Transverse colon (tissue), 4 donors: ENCODE results near the gene CES2. TPM values are rescaled to one million over a fixed set of nuclear protein-coding genes. Genes with fewer than 3 reads are reported as not detected.

Experiments used
- DNase-seq: peaks from one replicate; pipeline ENCODE4 v3.0.0-alpha.2; 2019
- H3K27ac ChIP-seq, 4 donors: fragments of 200-600 bp; sonication (generic); 2 replicates each; pipeline ENCODE4 v1.5.1; 2016 to 2018; ENCODE audit warnings: inconsistent platforms in 4 of 4
- H3K27me3 ChIP-seq: fragments of 200-600 bp; sonication (generic); 2 replicates; pipeline ENCODE4 v1.5.1; 2017; ENCODE audit warnings: inconsistent platforms
- H3K36me3 ChIP-seq, 4 donors: fragments of 200-600 bp; sonication (generic); 2 replicates each; pipeline ENCODE4 v1.5.1; 2017 to 2019; ENCODE audit warnings: inconsistent platforms in 4 of 4
- H3K4me1 ChIP-seq, 4 donors: fragments of 200-600 bp; sonication (generic); 2 replicates each; pipeline ENCODE4 v1.5.1; 2017 to 2020; ENCODE audit warnings: inconsistent platforms in 4 of 4
- H3K4me3 ChIP-seq, 4 donors: fragments of 200-600 bp; sonication (generic); 1 replicate in 1 of 4; 2 replicates in 3 of 4; pipeline versions ENCODE4 v1.5.1 to v1.6.1; 2017 to 2019; ENCODE audit warnings: inconsistent platforms in 4 of 4
- H3K9me3 ChIP-seq, 2 donors: fragments of 200-600 bp; sonication (generic); 2 replicates each; pipeline ENCODE4 v1.5.1; 2017 to 2019; ENCODE audit warnings: inconsistent platforms in 2 of 2
- CTCF ChIP-seq, 5 experiments: fragments of 200-600 bp in 3 of 5; fragments of 450-650 bp in 2 of 5; sonication (generic) in 3 of 5; IDR thresholded peaks; 1 replicate in 2 of 5; 2 replicates in 3 of 5; pipeline ENCODE4 v1.5.1; 2016 to 2017; ENCODE audit warnings: antibody characterized with exemption in 5 of 5, inconsistent platforms in 3 of 5, mild to moderate bottlenecking in 2 of 5, moderate library complexity in 1 of 5
- EP300 ChIP-seq: sonication (generic); formaldehyde crosslinking; IDR thresholded peaks from one replicate; pipeline ENCODE4 v1.6.1; 2017; ENCODE audit warnings: antibody characterized with exemption, low read depth
- POLR2A ChIP-seq: fragments of 450-650 bp; IDR thresholded peaks from one replicate; pipeline ENCODE4 v1.6.1; 2016; ENCODE audit warnings: antibody characterized with exemption, mild to moderate bottlenecking, moderate library complexity
- POLR2AphosphoS5 ChIP-seq, 3 donors: sonication (generic); formaldehyde crosslinking; IDR thresholded peaks; one replicate each; pipeline ENCODE4 v1.6.1; 2016; ENCODE audit warnings: antibody characterized with exemption in 3 of 3
- WGBS, 2 donors: methylation state at CpG; one replicate each; pipeline ENCODE4 v1.1.5; 2018; ENCODE audit warnings: low coverage in 1 of 2; 5-methylcytosine and 5-hydroxymethylcytosine counted together
- in situ Hi-C, 4 donors: fragments of 200-750 bp; cut with MboI; loops; one replicate each; pipeline versions ENCODE4 v1.15.0 to v1.15.1; 2017; ENCODE audit warnings: low sequenced_read_pairs in 3 of 4, low pct_ligation_motif_present in 1 of 4, low pct_unique_long_range_greater_than_20kb in 1 of 4
- intact Hi-C: fragments of 100-400 bp; cut with DNase I; formaldehyde crosslinking; loops from one replicate; pipeline ENCODE4 v1.15.1; 2023; ENCODE audit warnings: low total_unique reads
- total RNA-seq, 4 donors: library from RNA; depleted of rRNA; stranded (reverse); fragments of >200 nt; gene quantifications; one replicate each; pipeline ENCODE4 v1.1.0, GENCODE V29; 2016

Gene CES2
- total RNA-seq, 4 donors from 2014 or later: 462 to 1,338 (median 921) TPM

DNA sequence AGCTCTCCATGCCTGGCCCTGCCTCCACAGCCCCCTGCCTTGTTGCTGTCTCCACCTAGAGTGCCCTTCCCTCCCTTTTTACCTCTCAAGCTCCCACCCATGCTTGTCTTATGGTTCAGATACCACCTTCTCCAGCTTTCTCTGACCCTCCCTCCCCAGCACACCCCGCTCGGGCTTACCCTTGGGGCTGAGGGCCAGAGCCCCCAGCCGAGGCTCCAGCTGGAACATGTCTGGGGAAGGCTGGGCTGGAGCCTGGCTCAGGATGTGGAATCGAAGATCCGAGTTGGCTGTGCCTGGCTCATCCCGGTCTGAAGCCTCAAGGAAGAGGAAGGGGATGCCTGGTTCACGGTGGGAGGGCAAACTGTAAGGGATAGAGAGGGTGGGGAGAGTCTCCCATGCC lies 20.3 kb upstream of the CES2 start:
- H3K4me3 ChIP-seq: no peak overlapping the region
- no peak overlapping the region for H3K27ac ChIP-seq
- TF ChIP-seq CTCF (IDR thresholded peaks at IDR 0.05) (no peak), POLR2AphosphoS5 (IDR thresholded peaks at IDR 0.05) (no peak), EP300 (no peak), POLR2A (no peak)
- DNase-seq: no peak
- H3K4me1 ChIP-seq: peaks cover 0 to 9% (median 6%) of the 10 kb centered on the region in 4 donors
- in situ Hi-C loops: no loop called here
- no peaks in the 10 kb centered on the region for H3K9me3 ChIP-seq
- H3K36me3 ChIP-seq: no peaks in the 10 kb centered on the region
- intact Hi-C loops: no loop called here
- H3K27me3 ChIP-seq: no peaks in the 10 kb centered on the region
- 76 to 80% methylated on average over 1 to 7 of the region's 7 CpGs for WGBS, 2 donors

GRCh38 chr16:66916518-66916917 lies 18.8 kb upstream of the CES2 start:
- WGBS, 2 donors: 70 to 79% methylated on average over 2 to 6 of the region's 6 CpGs
- Histone ChIP-seq H3K4me1 (peaks cover 1 to 9% (median 7%) of the 10 kb centered on the region in 4 donors), H3K36me3 (no peaks in the 10 kb centered on the region), H3K9me3 (no peaks in the 10 kb centered on the region), H3K27ac (no peak overlapping the region), H3K4me3 (no peak overlapping the region), H3K27me3 (no peaks in the 10 kb centered on the region)
- DNase-seq: no peak
- intact Hi-C loops: no loop called here
- in situ Hi-C loops: no loop called here
- no peak for TF ChIP-seq EP300
- TF ChIP-seq POLR2A: no peak
- no peak for TF ChIP-seq CTCF (IDR thresholded peaks at IDR 0.05)
- no peak for TF ChIP-seq POLR2AphosphoS5 (IDR thresholded peaks at IDR 0.05)

- no peak for DNase-seq
- Histone ChIP-seq H3K4me1 (peaks cover 4 to 15% (median 11%) of the 10 kb centered on the region in 4 donors), H3K27me3 (no peaks in the 10 kb centered on the region), H3K9me3 (no peaks in the 10 kb centered on the region), H3K36me3 (no peaks in the 10 kb centered on the region), H3K27ac (no peak overlapping the region), H3K4me3 (no peak overlapping the region)
- intact Hi-C loops: no loop called here
- in situ Hi-C loops: no loop called here
- WGBS, 2 donors: 85% methylated on average over 9 of the region's 9 CpGs; no CpG with 5 or more reads in 1 of the 2 donors
- TF ChIP-seq EP300: no peak
- no peak for TF ChIP-seq POLR2A
- TF ChIP-seq POLR2AphosphoS5 (IDR thresholded peaks at IDR 0.05): no peak
These were observed 17.6 kb upstream of the CES2 start for GRCh38 chr16:66917741-66918140.

DNA sequence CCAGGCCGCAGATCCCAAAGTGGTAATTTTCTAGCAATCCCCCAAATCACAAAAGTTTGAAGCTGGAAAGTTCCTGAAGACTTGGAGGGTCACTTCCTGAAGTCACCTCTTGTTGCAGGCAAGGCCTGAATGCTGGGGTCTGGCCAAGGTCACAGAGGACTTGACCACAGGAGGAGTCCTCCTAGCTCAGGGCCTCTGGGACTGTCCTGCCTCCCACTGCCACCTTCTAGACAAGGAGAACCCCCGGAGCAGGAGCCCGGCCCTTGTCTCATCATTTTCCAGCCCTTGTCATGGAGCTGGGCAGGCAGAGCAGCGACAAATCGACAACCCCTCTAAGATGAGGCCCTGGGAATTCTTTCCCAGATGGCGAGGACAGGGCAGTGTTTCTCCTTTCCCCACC lies 17.0 kb upstream of the CES2 start:
- Histone ChIP-seq H3K4me1 (peaks cover 4 to 19% (median 13%) of the 10 kb centered on the region in 4 donors), H3K27me3 (no peaks in the 10 kb centered on the region), H3K9me3 (no peaks in the 10 kb centered on the region), H3K4me3 (no peak overlapping the region), H3K36me3 (no peaks in the 10 kb centered on the region), H3K27ac (no peak overlapping the region)
- DNase-seq: no peak
- TF ChIP-seq POLR2AphosphoS5 (IDR thresholded peaks at IDR 0.05) (no peak), POLR2A (no peak)
- 78% methylated on average over 5 of the region's 6 CpGs; no CpG with 5 or more reads in 1 of the 2 donors for WGBS, 2 donors
- intact Hi-C loops (no loop called here), in situ Hi-C loops (no loop called here)

DNA sequence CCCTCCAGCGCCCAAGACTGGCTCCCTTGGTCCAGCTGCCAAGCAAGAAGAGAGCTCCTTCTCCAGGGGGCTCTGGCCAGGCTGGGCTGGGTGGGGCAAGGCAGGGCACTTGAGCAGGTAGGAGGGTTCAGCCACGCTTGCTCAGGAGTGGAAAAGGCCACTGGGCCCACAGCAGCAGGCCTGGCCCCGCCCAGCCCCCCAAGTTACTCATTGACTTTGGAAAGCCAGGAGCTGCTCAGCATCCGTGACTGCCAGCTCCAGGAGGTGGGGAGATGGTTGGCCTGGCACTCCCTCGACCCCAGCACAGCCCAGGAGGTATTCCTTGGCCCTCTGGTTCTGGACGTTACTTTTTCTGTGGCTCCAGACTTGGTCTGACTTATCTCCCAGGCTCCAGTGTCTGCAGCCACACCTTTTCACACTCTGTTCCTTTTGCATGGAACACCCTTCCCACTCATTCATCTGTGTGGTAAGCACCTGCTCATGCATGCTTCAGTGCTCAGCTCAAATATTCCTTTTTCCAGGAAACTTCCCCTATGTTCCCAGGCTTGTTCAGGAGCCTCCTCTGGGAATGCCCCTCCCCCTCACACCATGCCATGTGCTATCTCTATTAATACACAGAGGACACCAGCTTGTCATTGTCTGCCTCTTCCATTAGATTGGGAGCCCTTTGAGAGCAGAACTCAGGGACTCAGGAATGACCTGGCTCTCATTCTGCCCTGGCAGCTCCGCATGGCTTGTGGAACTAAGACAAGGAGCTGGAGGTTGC lies 16.3 kb upstream of the CES2 start, which contains the start of gene CDH16:
Gene CDH16 (minus strand): TSS at position 83 of the 766 bp plus-strand sequence. CDS start 820 bp downstream, outside the sequence.
- Histone ChIP-seq H3K27ac (no peak within 1 kb of the TSS), H3K27me3 (peaks cover 2% of the 10 kb centered on the region), H3K4me1 (peaks cover 4 to 24% (median 19%) of the 10 kb centered on the region in 4 donors), H3K4me3 (no peak within 1 kb of the TSS), H3K9me3 (no peaks in the 10 kb centered on the region), H3K36me3 (no peaks in the 10 kb centered on the region)
- in situ Hi-C loops (no loop called here), intact Hi-C loops (no loop called here)
- no peak for TF ChIP-seq POLR2AphosphoS5 (IDR thresholded peaks at IDR 0.05)
- no peak for TF ChIP-seq POLR2A
- no peak for TF ChIP-seq EP300
- no peak for TF ChIP-seq CTCF (IDR thresholded peaks at IDR 0.05)
- DNase-seq: no peak
- 60 to 62% methylated on average over 3 to 7 of the region's 7 CpGs for WGBS, 2 donors
